SU-DHL-6 (cell line): Measurements from ENCODE around the gene TRIM34.

Experiments
- H2AFZ ChIP-seq: fragments of 200-600 bp; sonication (generic); 2 replicates; pipeline ENCODE4 v1.6.1; 2014; ENCODE audit warnings: low read depth, mild to moderate bottlenecking, moderate library complexity, mixed read lengths, antibody characterized with exemption, low read length; ENCODE audit not compliant: severe bottlenecking
- H3F3A ChIP-seq: fragments of 200-600 bp; shearing (Covaris generic); 2 replicates; pipeline ENCODE4 v1.6.0; 2016; ENCODE audit warnings: antibody characterized with exemption, mild to moderate bottlenecking; ENCODE audit not compliant: insufficient read depth
- H3K27ac ChIP-seq: fragments of 200-600 bp; sonication (generic); 2 replicates; pipeline ENCODE4 v1.5.1; 2016; ENCODE audit warnings: low read depth, mild to moderate bottlenecking, low read length, moderate library complexity, mixed read lengths
- H3K27me3 ChIP-seq: fragments of 200-600 bp; sonication (generic), shearing (Covaris generic); 2 replicates; pipeline ENCODE4 v1.6.0; 2014; ENCODE audit warnings: mild to moderate bottlenecking, low read length
- H3K36me3 ChIP-seq: fragments of 200-600 bp; sonication (generic); 2 replicates; pipeline ENCODE4 v1.6.1; 2014; ENCODE audit warnings: mild to moderate bottlenecking, low read length, mixed read lengths
- H3K4me2 ChIP-seq: fragments of 300-600, 200-600 bp; shearing (Covaris generic), sonication (generic); 2 replicates; pipeline ENCODE4 v1.6.0; 2014; ENCODE audit warnings: low read length, low read depth, mild to moderate bottlenecking; ENCODE audit not compliant: poor library complexity, severe bottlenecking
- H3K4me3 ChIP-seq: fragments of 200-600 bp; sonication (generic); 2 replicates; pipeline ENCODE4 v1.5.1; 2014; ENCODE audit warnings: antibody characterized with exemption, low read length, mild to moderate bottlenecking, mixed read lengths; ENCODE audit not compliant: insufficient read depth, poor library complexity, severe bottlenecking
- H3K79me2 ChIP-seq: fragments of 200-600 bp; sonication (generic); 2 replicates; pipeline ENCODE4 v1.6.1; 2014; ENCODE audit warnings: mild to moderate bottlenecking, low read length, moderate library complexity; ENCODE audit not compliant: insufficient read depth
- H3K9ac ChIP-seq: fragments of 200-600 bp; sonication (generic); 2 replicates; pipeline ENCODE4 v1.7.0; 2014; ENCODE audit warnings: mild to moderate bottlenecking, low read length
- H3K9me2 ChIP-seq: fragments of 200-600 bp; sonication (generic); replicated peaks from 2 replicates; pipeline ENCODE4 v1.6.1; 2014; ENCODE audit warnings: low read length; ENCODE audit not compliant: insufficient read depth
- H3K9me3 ChIP-seq: fragments of 200-600 bp; sonication (generic); 2 replicates; pipeline ENCODE4 v1.6.1; 2014; ENCODE audit warnings: low read length, mixed read lengths; ENCODE audit not compliant: insufficient read depth
- H4K20me1 ChIP-seq: fragments of 200-600 bp; sonication (generic); 2 replicates; pipeline ENCODE4 v1.6.1; 2014; ENCODE audit warnings: low read depth, mild to moderate bottlenecking, antibody characterized with exemption, low read length, moderate library complexity, mixed read lengths
- CTCF ChIP-seq: fragments of 200-600 bp; sonication (generic); IDR thresholded peaks from one replicate; pipeline ENCODE4 v1.5.1; 2017; ENCODE audit warnings: antibody characterized with exemption, mild to moderate bottlenecking, low read length, moderate library complexity; ENCODE audit not compliant: insufficient read depth, poor library complexity, severe bottlenecking
- EZH2phosphoT487 ChIP-seq: fragments of 200-600 bp; sonication (generic), shearing (Covaris generic); conservative IDR thresholded peaks from 2 replicates; pipeline ENCODE4 v1.6.1; 2018; ENCODE audit warnings: mild to moderate bottlenecking, antibody characterized with exemption, low read length, moderate library complexity, mixed read lengths

Gene TRIM34

DNA sequence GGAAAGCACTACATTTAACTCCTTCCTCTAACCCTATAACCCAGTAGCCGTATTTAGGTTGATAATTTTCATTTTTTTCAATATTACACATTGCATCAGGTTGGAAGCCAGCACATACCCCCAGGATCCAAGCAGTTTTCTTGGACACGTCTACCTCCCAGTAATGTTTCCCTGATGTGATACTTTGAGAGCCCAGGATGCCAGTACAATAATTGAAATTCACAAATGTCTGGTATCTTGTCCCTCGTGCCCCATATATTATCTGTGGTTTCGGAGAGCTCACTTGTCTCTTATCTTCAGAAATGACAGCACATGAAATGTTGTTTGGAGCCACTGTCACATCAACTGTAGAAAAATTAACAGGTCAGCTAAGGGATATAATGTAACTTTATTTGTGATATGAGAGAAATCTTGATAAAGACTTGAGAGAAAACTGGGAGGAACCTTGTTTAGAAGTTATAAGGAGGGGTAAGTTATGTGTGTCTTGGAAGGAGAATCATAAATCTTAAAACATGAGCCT is 40.3 kb downstream of the TRIM34 start:
- Histone ChIP-seq H3K4me2 (no peak overlapping the region), H2AFZ (no peak overlapping the region), H3K27ac (no peak overlapping the region), H3K9me3 (no peaks in the 10 kb centered on the region), H3K9ac (no peak overlapping the region), H3K27me3 (no peaks in the 10 kb centered on the region), H3K4me3 (no peak overlapping the region), H3F3A (no peaks in the 10 kb centered on the region), H3K36me3 (peaks cover 5% of the 10 kb centered on the region; the same call in 1 of the 2 replicates), H3K9me2 (no peaks in the 10 kb centered on the region), H3K79me2 (no peaks in the 10 kb centered on the region), H4K20me1 (no peaks in the 10 kb centered on the region)
- TF ChIP-seq EZH2phosphoT487 (no peak), CTCF (no peak)

DNA sequence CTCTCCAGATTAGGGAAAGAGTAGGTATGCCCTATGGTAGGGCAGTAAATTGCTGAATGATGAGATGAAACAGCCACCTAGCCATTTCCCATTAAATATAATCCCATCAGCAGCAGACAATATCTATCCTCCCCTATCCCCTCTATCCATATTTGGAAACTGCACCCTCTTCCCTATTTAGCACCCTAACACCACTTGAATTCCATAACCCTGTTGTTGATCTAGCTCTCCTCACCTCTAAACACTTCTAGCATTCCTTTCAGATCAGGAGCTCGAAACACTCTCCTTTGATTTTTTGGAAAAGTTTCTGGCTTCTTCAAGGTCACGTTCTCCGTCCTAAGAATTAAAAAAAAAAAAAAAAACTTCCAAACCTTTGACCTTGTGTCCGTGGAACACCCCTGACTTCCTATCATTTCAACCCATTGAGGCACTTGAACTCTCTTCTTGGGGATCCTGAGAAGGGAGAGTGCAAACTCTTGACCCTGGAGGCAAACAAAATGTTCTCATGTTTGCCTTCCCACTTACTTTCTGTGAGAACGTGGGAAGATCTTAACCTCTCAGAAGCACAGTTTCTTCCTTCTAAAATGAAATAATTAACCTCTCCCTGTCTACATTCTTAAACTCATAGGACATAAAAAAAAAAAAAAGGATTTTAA is 41.1 kb downstream of the TRIM34 start:
- Histone ChIP-seq H3K4me3 (no peak overlapping the region), H3F3A (no peaks in the 10 kb centered on the region), H3K4me2 (no peak overlapping the region), H3K27ac (no peak overlapping the region), H3K36me3 (peaks cover 5% of the 10 kb centered on the region; the same call in 1 of the 2 replicates), H2AFZ (no peak overlapping the region), H3K9ac (no peak overlapping the region), H3K9me2 (no peaks in the 10 kb centered on the region), H3K79me2 (no peaks in the 10 kb centered on the region), H3K9me3 (no peaks in the 10 kb centered on the region), H4K20me1 (no peaks in the 10 kb centered on the region), H3K27me3 (no peaks in the 10 kb centered on the region)
- no peak for TF ChIP-seq CTCF
- TF ChIP-seq EZH2phosphoT487, result no peak

DNA sequence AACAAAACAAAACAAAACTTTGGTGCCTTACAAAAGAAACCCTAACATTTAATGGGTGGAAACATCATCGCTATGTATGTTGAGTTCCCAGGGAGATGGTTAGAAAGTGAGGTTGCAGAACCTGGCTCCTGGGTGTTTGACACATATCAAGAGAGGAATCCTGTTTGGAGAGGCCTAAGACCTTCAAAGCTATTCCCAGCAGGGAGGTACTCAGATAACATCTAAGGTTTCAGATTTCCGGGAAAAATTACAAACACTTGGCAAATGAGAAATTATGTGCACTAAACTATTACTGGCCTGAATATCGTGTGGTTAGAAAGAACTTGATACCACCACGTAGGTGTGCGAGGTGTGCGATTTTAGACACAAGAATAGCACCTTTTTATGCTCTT is 41.6 kb downstream of the TRIM34 start:
- Histone ChIP-seq H2AFZ (no peak overlapping the region), H3K9me2 (no peaks in the 10 kb centered on the region), H3K79me2 (no peaks in the 10 kb centered on the region), H3K4me3 (no peak overlapping the region), H3F3A (no peaks in the 10 kb centered on the region), H3K27me3 (no peaks in the 10 kb centered on the region), H3K4me2 (no peak overlapping the region), H3K36me3 (peaks cover 5% of the 10 kb centered on the region; the same call in 1 of the 2 replicates), H3K27ac (no peak overlapping the region), H4K20me1 (no peaks in the 10 kb centered on the region), H3K9me3 (no peaks in the 10 kb centered on the region), H3K9ac (no peak overlapping the region)
- TF ChIP-seq CTCF (no peak), EZH2phosphoT487 (no peak)
